H1 (cell line): ENCODE data around the gene KCNQ1OT1. TPM values are rescaled to one million over a fixed set of nuclear protein-coding genes. Genes with fewer than 3 reads are reported as not detected.

Source experiments
- CTCF ChIA-PET: fragments of 300-600 bp; sonication (Branson Sonifier 250); formaldehyde crosslinking; loops from one replicate; lab custom pipeline; 2021; ENCODE audit not compliant: partially characterized antibody; lab: Charles Lee
- POLR2A ChIA-PET: fragments of 300-600 bp; sonication (Branson Sonifier 250); formaldehyde crosslinking; loops from one replicate; lab custom pipeline; 2021; ENCODE audit warnings: inconsistent platforms; ENCODE audit not compliant: partially characterized antibody; lab: Charles Lee
- DNase-seq, 2 experiments: peaks; one replicate each; pipeline versions ENCODE4 v3.0.0 to v3.0.0-alpha.2; 2010 to 2022; ENCODE audit warnings: low spot score in 2 of 2, low read depth in 1 of 2, mixed read lengths in 1 of 2
- FAIRE-seq: peaks from 2 replicates; lab custom pipeline; 2011; peaks lifted over from hg19 to GRCh38; lab: Jason Lieb, UNC
- H2AFZ ChIP-seq: 2 replicates; pipeline ENCODE4 v1.8.1; 2012; ENCODE audit warnings: low read length, inconsistent platforms
- H2AK5ac ChIP-seq: 2 replicates; pipeline ENCODE4 v1.6.1; 2013; ENCODE audit warnings: low read depth, low read length
- H2BK120ac ChIP-seq: replicated peaks from 2 replicates; pipeline ENCODE3; 2013; ENCODE audit warnings: low read depth, low read length, inconsistent platforms
- H2BK12ac ChIP-seq: 2 replicates; pipeline ENCODE4 v1.6.1; 2013; ENCODE audit warnings: low read depth, low read length
- H2BK15ac ChIP-seq: 2 replicates; pipeline ENCODE4 v1.6.1; 2013; ENCODE audit warnings: low read length
- H2BK20ac ChIP-seq: 2 replicates; pipeline ENCODE4 v1.6.1; 2013; ENCODE audit warnings: low read length
- H2BK5ac ChIP-seq: 2 replicates; pipeline ENCODE4 v1.6.1; 2013; ENCODE audit warnings: low read depth, low read length
- H3K14ac ChIP-seq: 2 replicates; pipeline ENCODE4 v1.6.1; 2013; ENCODE audit warnings: inconsistent platforms; ENCODE audit not compliant: insufficient read length
- H3K18ac ChIP-seq: 2 replicates; pipeline ENCODE4 v1.6.1; 2013; ENCODE audit warnings: low read length; ENCODE audit errors: extremely low read depth
- H3K23ac ChIP-seq: 2 replicates; pipeline ENCODE4 v1.6.1; 2013; ENCODE audit warnings: inconsistent platforms; ENCODE audit not compliant: insufficient read length
- H3K23me2 ChIP-seq: 2 replicates; pipeline ENCODE4 v1.6.1; 2013; ENCODE audit warnings: low read depth, low read length
- H3K27ac ChIP-seq: 2 replicates; pipeline ENCODE4 v1.6.1; 2011; ENCODE audit warnings: low read depth, low read length, inconsistent platforms
- H3K27me3 ChIP-seq, 4 experiments: replicated peaks in 1 of 4; 1 replicate in 1 of 4; 2 replicates in 3 of 4; pipeline versions ENCODE4 v1.6.1 to v1.8.1; 2011 to 2013; ENCODE audit warnings: low read length in 3 of 4, mild to moderate bottlenecking in 3 of 4, inconsistent platforms in 2 of 4, mixed read lengths in 2 of 4, moderate library complexity in 1 of 4; ENCODE audit not compliant: control insufficient read depth in 3 of 4, insufficient read depth in 3 of 4; ENCODE audit errors: extremely low read depth in 1 of 4
- H3K36me3 ChIP-seq, 4 experiments: 2 replicates each; pipeline versions ENCODE4 v1.6.1 to v1.8.1; 2011 to 2013; ENCODE audit warnings: mild to moderate bottlenecking in 4 of 4, low read length in 3 of 4, moderate library complexity in 2 of 4, control low read depth in 1 of 4, inconsistent platforms in 1 of 4; ENCODE audit not compliant: insufficient read depth in 4 of 4, control insufficient read depth in 2 of 4
- H3K4ac ChIP-seq: replicated peaks from 2 replicates; pipeline ENCODE3; 2013; ENCODE audit warnings: low read length, low read depth, mixed read lengths, inconsistent platforms; ENCODE audit not compliant: insufficient read length
- H3K4me1 ChIP-seq, 4 experiments: replicated peaks in 1 of 4; 1 replicate in 1 of 4; 2 replicates in 3 of 4; pipeline versions ENCODE4 v1.6.1 to v1.8.1; 2011 to 2013; ENCODE audit warnings: low read length in 3 of 4, inconsistent platforms in 2 of 4, mixed read lengths in 1 of 4; ENCODE audit not compliant: insufficient read depth in 4 of 4, control insufficient read depth in 3 of 4
- H3K4me2 ChIP-seq, 2 experiments: 2 replicates each; pipeline versions ENCODE4 v1.6.1 to v1.8.1; 2011 to 2013; ENCODE audit warnings: low read depth in 2 of 2, low read length in 2 of 2, control low read depth in 1 of 2, inconsistent platforms in 1 of 2, mild to moderate bottlenecking in 1 of 2; ENCODE audit not compliant: insufficient read depth in 1 of 2
- H3K4me3 ChIP-seq, 4 experiments: fragments of 200-600, 300-600 bp in 1 of 4; sonication (generic), shearing (Covaris generic), sonication (Bioruptor Twin) in 1 of 4; 2 replicates each; pipeline versions ENCODE4 v1.5.1 to v1.8.1; 2011 to 2016; ENCODE audit warnings: low read length in 4 of 4, low read depth in 3 of 4, control low read depth in 2 of 4, inconsistent platforms in 2 of 4, mild to moderate bottlenecking in 2 of 4, mixed read lengths in 1 of 4, moderate library complexity in 1 of 4; ENCODE audit not compliant: insufficient read depth in 2 of 4; ENCODE audit errors: extremely low read depth in 1 of 4
- H3K56ac ChIP-seq: replicated peaks from 2 replicates; pipeline ENCODE3; 2013; ENCODE audit warnings: low read depth, mild to moderate bottlenecking, mixed read lengths, low read length, inconsistent platforms; ENCODE audit not compliant: insufficient read length
- H3K79me1 ChIP-seq: 2 replicates; pipeline ENCODE4 v1.6.1; 2013; ENCODE audit warnings: low read depth, low read length, control low read depth
- H3K79me2 ChIP-seq, 2 experiments: 2 replicates each; pipeline versions ENCODE4 v1.6.1 to v1.8.1; 2012 to 2013; ENCODE audit warnings: low read length in 2 of 2, mild to moderate bottlenecking in 2 of 2, inconsistent platforms in 1 of 2; ENCODE audit not compliant: insufficient read depth in 2 of 2, control insufficient read depth in 1 of 2
- H3K9ac ChIP-seq, 4 experiments: replicated peaks in 1 of 4; 1 replicate in 1 of 4; 2 replicates in 3 of 4; pipeline versions ENCODE4 v1.6.1 to v1.8.1; 2011 to 2013; ENCODE audit warnings: low read depth in 3 of 4, low read length in 3 of 4, control low read depth in 2 of 4, mild to moderate bottlenecking in 2 of 4, moderate library complexity in 2 of 4, inconsistent platforms in 1 of 4; ENCODE audit errors: extremely low read depth in 1 of 4
- H3K9me3 ChIP-seq, 2 experiments: 2 replicates each; pipeline versions ENCODE4 v1.6.1 to v1.8.1; 2012 to 2013; ENCODE audit warnings: mild to moderate bottlenecking in 2 of 2, moderate library complexity in 2 of 2, control low read depth in 1 of 2, inconsistent platforms in 1 of 2, low read depth in 1 of 2, low read length in 1 of 2, mixed read lengths in 1 of 2; ENCODE audit not compliant: insufficient read depth in 2 of 2
- H4K20me1 ChIP-seq, 2 experiments: replicated peaks in 1 of 2; 2 replicates each; pipeline versions ENCODE3 to v1.8.1; 2011 to 2013; ENCODE audit warnings: inconsistent platforms in 2 of 2, low read length in 2 of 2, mild to moderate bottlenecking in 1 of 2; ENCODE audit not compliant: insufficient read depth in 2 of 2, control insufficient read depth in 1 of 2
- H4K5ac ChIP-seq: 2 replicates; pipeline ENCODE4 v1.6.1; 2013; ENCODE audit warnings: low read length, low read depth, mixed read lengths, inconsistent platforms; ENCODE audit not compliant: insufficient read length
- H4K8ac ChIP-seq: 2 replicates; pipeline ENCODE4 v1.8.0; 2013; ENCODE audit warnings: mild to moderate bottlenecking, moderate library complexity, low read length, inconsistent platforms; ENCODE audit not compliant: insufficient read depth; ENCODE audit errors: extremely low read depth
- H4K91ac ChIP-seq: replicated peaks from 2 replicates; pipeline ENCODE3; 2013; ENCODE audit warnings: low read length, mixed read lengths, inconsistent platforms; ENCODE audit not compliant: insufficient read length
- EGR1 ChIP-seq: IDR thresholded peaks from 2 replicates; pipeline ENCODE4 v1.6.1; 2011; ENCODE audit warnings: low read depth, low read length, borderline replicate concordance
- POLR2A ChIP-seq, 2 experiments: IDR thresholded peaks; 1 replicate in 1 of 2; 2 replicates in 1 of 2; pipeline ENCODE4 v1.6.1; 2011; ENCODE audit warnings: low read depth in 2 of 2, low read length in 2 of 2, mild to moderate bottlenecking in 2 of 2; ENCODE audit errors: control extremely low read depth in 1 of 2
- TBP ChIP-seq: IDR thresholded peaks from 2 replicates; pipeline ENCODE4 v1.6.1; 2011; ENCODE audit warnings: low read depth, low read length, improper control_type of control experiment
- TCF12 ChIP-seq: IDR thresholded peaks from 2 replicates; pipeline ENCODE4 v1.6.1; 2011; ENCODE audit warnings: low read depth, mild to moderate bottlenecking, low read length
- WGBS, 2 experiments: shearing (Covaris generic) in 1 of 2; methylation state at CpG; one replicate each; pipeline versions ENCODE4 v1.1.6 to v1.1.7; 2013 to 2015; ENCODE audit warnings: low lambda C conversion rate in 2 of 2, mixed read lengths in 2 of 2, inconsistent platforms in 1 of 2, low coverage in 1 of 2, missing lambda C conversion rate in 1 of 2; ENCODE audit not compliant: insufficient replicate concordance in 2 of 2, insufficient coverage in 1 of 2, insufficient read length in 1 of 2; ENCODE audit errors: extremely low coverage in 1 of 2, missing lambda C conversion rate in 1 of 2; 5-methylcytosine and 5-hydroxymethylcytosine counted together
- polyA plus RNA-seq, 7 experiments: library from polyadenylated mRNA; depleted of rRNA in 3 of 7; stranded (reverse) in 5 of 7; unstranded in 2 of 7; fragments of >200 nt in 5 of 7; fragments of 200-250 nt in 2 of 7; gene quantifications; 1 replicate in 5 of 7; 2 replicates in 1 of 7; 4 replicates in 1 of 7; pipeline versions ENCODE4 v1.2.1 to v1.2.3, GENCODE V29; 2011 to 2013; ENCODE audit warnings: missing spikeins in 2 of 7, mixed read lengths in 2 of 7
- total RNA-seq: library from RNA; stranded (reverse); fragmentation: NEBNext Ultra II Directional; extraction: Animal tissue kit (Norgen Biotek cat#: 25700); gene quantifications from 2 replicates; pipeline ENCODE4 v1.2.1, GENCODE V29; 2021
- TF ChIP-seq, protein P1 (sequence below), 3 experiments: IDR thresholded peaks; 1 replicate in 2 of 3; 2 replicates in 1 of 3; pipeline versions ENCODE4 v1.5.1 to v1.6.1; 2011; ENCODE audit warnings: low read length in 3 of 3, mild to moderate bottlenecking in 3 of 3, inconsistent platforms in 2 of 3, low read depth in 1 of 3, moderate library complexity in 1 of 3; ENCODE audit not compliant: insufficient read depth in 1 of 3; ENCODE audit errors: control extremely low read depth in 1 of 3

The KCNQ1OT1 gene
- total and polyA plus RNA-seq, 2 of the 8 experiments (the other 6 are each of a cell fraction or from before 2014, with no cell fraction given), result 0.21 to 1.2 TPM

DNA sequence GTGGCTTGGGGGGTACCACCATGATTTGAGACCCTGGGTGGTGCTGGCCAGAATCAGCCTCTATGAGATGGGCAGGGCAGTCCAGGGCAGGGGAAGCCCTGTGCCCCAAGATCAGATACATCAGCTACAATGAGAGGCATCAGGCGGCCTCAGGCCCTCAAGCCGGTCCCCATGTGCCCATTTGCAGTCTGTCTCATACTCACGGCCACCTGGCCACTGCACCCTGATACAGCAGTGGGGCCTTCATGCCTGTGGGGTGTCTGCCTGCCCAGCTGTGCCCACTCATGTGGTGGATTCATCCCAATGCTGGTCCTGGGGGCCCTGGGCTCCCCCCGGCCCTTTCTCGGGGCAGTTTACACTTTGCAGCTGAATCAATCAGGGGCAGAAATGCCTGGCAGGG is 42.4 kb upstream of the KCNQ1OT1 start:
- Histone ChIP-seq H3K27me3 (peaks cover 0 to 21% (median 8%) of the 10 kb centered on the region in 4 experiments; a peak in 6 of 7 replicates), H2BK20ac (no peak overlapping the region), H3K79me1 (no peaks in the 10 kb centered on the region), H3K4me1 (peaks cover 0 to 4% (median 0%) of the 10 kb centered on the region in 4 experiments; a peak in 1 of 7 replicates), H2AK5ac (no peak overlapping the region), H3K79me2 (no peaks in the 10 kb centered on the region), H2AFZ (no peak overlapping the region), H2BK5ac (no peak overlapping the region), H3K14ac (no peak overlapping the region), H3K27ac (no peak overlapping the region), H3K4me2 (no peak overlapping the region), H3K4me3 (no peak overlapping the region), H3K36me3 (no peaks in the 10 kb centered on the region), H2BK120ac (no peak overlapping the region), H3K18ac (no peak overlapping the region), H3K23me2 (no peaks in the 10 kb centered on the region; the same call in 1 of the 2 replicates), H4K5ac (no peak overlapping the region), H4K8ac (no peak overlapping the region), H4K20me1 (peaks cover 0 to 4% of the 10 kb centered on the region in 2 experiments), H3K9me3 (no peaks in the 10 kb centered on the region; a peak in 1 of 4 replicates), H2BK12ac (no peak overlapping the region), H2BK15ac (no peak overlapping the region), H3K56ac (no peak overlapping the region), H3K4ac (no peak overlapping the region)
- DNase-seq (no peak), FAIRE-seq (no peak)
- ChIA-PET CTCF (interaction anchor here (0.9 kb wide), 2 partner anchors 15 to 21 kb away, joined by 3 read pairs; no protein-coding TSS in a partner anchor), POLR2A (no interaction called here)
- 97% methylated on average over 5 of the region's 5 CpGs; no CpG with 5 or more reads in 1 of the 2 experiments for WGBS, 2 experiments
- TF ChIP-seq EGR1 (no peak), POLR2A (IDR thresholded peaks at IDR 0.05; ENCODE audit: control extremely low read depth in 1 of 2, low read depth in 2 of 2, low read length in 2 of 2) (no peak), TCF12 (no peak), TBP (no peak)
- TF ChIP-seq, protein P1, sequence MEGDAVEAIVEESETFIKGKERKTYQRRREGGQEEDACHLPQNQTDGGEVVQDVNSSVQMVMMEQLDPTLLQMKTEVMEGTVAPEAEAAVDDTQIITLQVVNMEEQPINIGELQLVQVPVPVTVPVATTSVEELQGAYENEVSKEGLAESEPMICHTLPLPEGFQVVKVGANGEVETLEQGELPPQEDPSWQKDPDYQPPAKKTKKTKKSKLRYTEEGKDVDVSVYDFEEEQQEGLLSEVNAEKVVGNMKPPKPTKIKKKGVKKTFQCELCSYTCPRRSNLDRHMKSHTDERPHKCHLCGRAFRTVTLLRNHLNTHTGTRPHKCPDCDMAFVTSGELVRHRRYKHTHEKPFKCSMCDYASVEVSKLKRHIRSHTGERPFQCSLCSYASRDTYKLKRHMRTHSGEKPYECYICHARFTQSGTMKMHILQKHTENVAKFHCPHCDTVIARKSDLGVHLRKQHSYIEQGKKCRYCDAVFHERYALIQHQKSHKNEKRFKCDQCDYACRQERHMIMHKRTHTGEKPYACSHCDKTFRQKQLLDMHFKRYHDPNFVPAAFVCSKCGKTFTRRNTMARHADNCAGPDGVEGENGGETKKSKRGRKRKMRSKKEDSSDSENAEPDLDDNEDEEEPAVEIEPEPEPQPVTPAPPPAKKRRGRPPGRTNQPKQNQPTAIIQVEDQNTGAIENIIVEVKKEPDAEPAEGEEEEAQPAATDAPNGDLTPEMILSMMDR (IDR thresholded peaks at IDR 0.05; ENCODE audit: control extremely low read depth in 1 of 3, insufficient read depth in 1 of 3, low read depth in 1 of 3, low read length in 3 of 3), result no peak
- TF ChIP-seq, all 59 proteins: peak for 0
- H3K9ac ChIP-seq, result no peak overlapping the region
- no peak overlapping the region for H3K23ac ChIP-seq
- H4K91ac ChIP-seq, result no peak overlapping the region
